Uterus (tissue), 4 donors: Measurements from ENCODE around the gene LHX4. TPM values are rescaled to one million over a fixed set of nuclear protein-coding genes. Genes with fewer than 3 reads are reported as not detected.
A peak's percentile ranks its signal among the peaks of the same experiment; 100 is the strongest.

Source experiments
- DNase-seq, 2 donors: peaks; one replicate each; pipeline ENCODE4 v3.0.0-alpha.2; 2019 to 2020
- H3K27ac ChIP-seq, 2 donors: fragments of 200-600 bp; sonication (generic); 1 replicate in 1 of 2; 2 replicates in 1 of 2; pipeline ENCODE4 v1.5.1; 2016 to 2018
- H3K27me3 ChIP-seq, 2 donors: fragments of 200-600 bp; sonication (generic); one replicate each; pipeline ENCODE4 v1.5.1; 2018 to 2019; ENCODE audit warnings: control low read depth in 1 of 2
- H3K36me3 ChIP-seq, 2 donors: fragments of 200-600 bp; sonication (generic); one replicate each; pipeline ENCODE4 v1.5.1; 2019; ENCODE audit warnings: control low read depth in 1 of 2
- H3K4me1 ChIP-seq, 2 donors: fragments of 200-600 bp; sonication (generic); one replicate each; pipeline ENCODE4 v1.5.1; 2018 to 2019; ENCODE audit warnings: control low read depth in 1 of 2
- H3K4me3 ChIP-seq, 2 donors: fragments of 200-600 bp; sonication (generic); 1 replicate in 1 of 2; 2 replicates in 1 of 2; pipeline ENCODE4 v1.5.1; 2018 to 2019; ENCODE audit warnings: mild to moderate bottlenecking in 1 of 2
- H3K9me3 ChIP-seq, 2 donors: fragments of 200-600 bp; sonication (generic); one replicate each; pipeline ENCODE4 v1.5.1; 2019; ENCODE audit warnings: control low read depth in 1 of 2
- CTCF ChIP-seq, 4 experiments: fragments of 200-600 bp in 2 of 4; fragments of 450-650 bp in 2 of 4; sonication (generic) in 2 of 4; IDR thresholded peaks; one replicate each; pipeline ENCODE4 v1.5.1; 2016 to 2019; ENCODE audit warnings: antibody characterized with exemption in 4 of 4, mild to moderate bottlenecking in 2 of 4, moderate library complexity in 1 of 4
- POLR2A ChIP-seq, 2 donors: fragments of 450-650 bp; IDR thresholded peaks; one replicate each; pipeline ENCODE4 v1.6.1; 2016; ENCODE audit warnings: antibody characterized with exemption in 2 of 2, mild to moderate bottlenecking in 1 of 2, moderate library complexity in 1 of 2
- intact Hi-C: fragments of 100-400 bp; cut with DNase I; formaldehyde crosslinking; loops from one replicate; pipeline ENCODE4 v1.15.1; 2023; ENCODE audit warnings: low total_unique reads
- total RNA-seq, 4 donors: library from RNA; depleted of rRNA in 3 of 4; stranded (reverse); fragments of >200 nt in 3 of 4; gene quantifications; one replicate each; pipeline versions ENCODE4 v1.1.0 to v1.2.4, GENCODE V29; 2014 to 2023
- donor health status: DM: yes; HTN: yes; CAD: no.

LHX4 gene
- total RNA-seq, 4 donors from 2014 or later = not detected

- intact Hi-C loops = no loop called here
- TF ChIP-seq POLR2A (IDR thresholded peaks at IDR 0.05) (no peak), CTCF (IDR thresholded peaks at IDR 0.05) (no peak)
- H3K27ac ChIP-seq = no peak overlapping the region
- no peaks in the 10 kb centered on the region for H3K9me3 ChIP-seq
- DNase-seq = no peak
- H3K27me3 ChIP-seq = peaks cover 17 to 24% of the 10 kb centered on the region in 2 donors
- no peak overlapping the region for H3K4me3 ChIP-seq
- no peaks in the 10 kb centered on the region for H3K36me3 ChIP-seq
- H3K4me1 ChIP-seq = peaks cover 0 to 7% of the 10 kb centered on the region in 2 donors
These were observed 5.2 kb upstream of the LHX4 start for GRCh38 chr1:180224902-180225301.

- H3K27me3 ChIP-seq = peaks cover 18 to 29% of the 10 kb centered on the region in 2 donors
- H3K27ac ChIP-seq = no peak overlapping the region
- no peak overlapping the region for H3K4me3 ChIP-seq
- no peak for DNase-seq
- intact Hi-C loops = no loop called here
- H3K36me3 ChIP-seq = no peaks in the 10 kb centered on the region
- no peaks in the 10 kb centered on the region for H3K9me3 ChIP-seq
- TF ChIP-seq CTCF (IDR thresholded peaks at IDR 0.05) (no peak), POLR2A (IDR thresholded peaks at IDR 0.05) (no peak)
- H3K4me1 ChIP-seq = peaks cover 0 to 7% of the 10 kb centered on the region in 2 donors
These were observed 4.7 kb upstream of the LHX4 start for GRCh38 chr1:180225403-180225802.

- peaks cover 33 to 46% of the 10 kb centered on the region in 2 donors for H3K27me3 ChIP-seq
- H3K4me3 ChIP-seq = no peak overlapping the region
- no peak for DNase-seq
- H3K4me1 ChIP-seq = peaks cover 0 to 21% of the 10 kb centered on the region in 2 donors
- H3K9me3 ChIP-seq = no peaks in the 10 kb centered on the region
- no peak for TF ChIP-seq CTCF (IDR thresholded peaks at IDR 0.05)
- no peak for TF ChIP-seq POLR2A (IDR thresholded peaks at IDR 0.05)
- intact Hi-C loops = no loop called here
- no peak overlapping the region for H3K27ac ChIP-seq
- no peaks in the 10 kb centered on the region for H3K36me3 ChIP-seq
These were observed 2.0 kb upstream of the LHX4 start for GRCh38 chr1:180227861-180228647.

- DNase-seq = no peak
- H3K27me3 ChIP-seq = peaks cover 41 to 54% of the 10 kb centered on the region in 2 donors
These were observed 1.2 kb upstream of the LHX4 start for GRCh38 chr1:180228648-180229482.

More at GRCh38 chr1:180228648-180229482, 1.2 kb upstream of the LHX4 start:
- TF ChIP-seq CTCF (IDR thresholded peaks at IDR 0.05) = no peak
- intact Hi-C loops = no loop called here
- no peaks in the 10 kb centered on the region for H3K36me3 ChIP-seq
- peak overlapping the region in 1 of 2 donors; percentile 44 for H3K4me3 ChIP-seq
- H3K9me3 ChIP-seq = no peaks in the 10 kb centered on the region
- peaks cover 0 to 21% of the 10 kb centered on the region in 2 donors for H3K4me1 ChIP-seq
- H3K27ac ChIP-seq = no peak overlapping the region
